GM12892 (cell line): ENCODE measurements around the gene UBTD1.

Experiments used
- POLR2A ChIP-seq: IDR thresholded peaks from 2 replicates; pipeline ENCODE4 v1.6.1; 2011; ENCODE audit warnings: low read depth, low read length, control low read depth
- POLR2AphosphoS5 ChIP-seq: IDR thresholded peaks from 2 replicates; pipeline ENCODE4 v1.6.1; 2011; ENCODE audit warnings: low read depth, low read length, control low read depth

- TF ChIP-seq POLR2AphosphoS5 (no peak), POLR2A (no peak)
These were observed 38.8 kb upstream of the UBTD1 start for GRCh38 chr10:97459933-97460332.
